Fibroblast of the aortic adventitia (primary cell): Measurements from ENCODE around the gene IQCM. TPM values are rescaled to one million over a fixed set of nuclear protein-coding genes. Genes with fewer than 3 reads are reported as not detected.

Source experiments
- DNase-seq: peaks from one replicate; pipeline ENCODE4 v3.0.0-alpha.2; 2010; ENCODE audit warnings: low read depth
- H3K4me3 ChIP-seq: 2 replicates; pipeline ENCODE4 v1.5.1; 2011; ENCODE audit warnings: low read depth, mild to moderate bottlenecking, control low read depth, low read length, moderate library complexity
- CTCF ChIP-seq: IDR thresholded peaks from 2 replicates; pipeline ENCODE4 v1.5.1; 2011; ENCODE audit warnings: mild to moderate bottlenecking, low read length, control low read depth, inconsistent platforms; ENCODE audit not compliant: insufficient read depth
- total RNA-seq: library from RNA; depleted of rRNA; stranded (reverse); fragments of >200 nt; gene quantifications from 2 replicates; pipeline ENCODE4 v1.2.3, GENCODE V29; 2012; ENCODE audit warnings: low replicate concordance

Gene IQCM
- total RNA-seq, 1 donor, result 0.27 TPM

DNA sequence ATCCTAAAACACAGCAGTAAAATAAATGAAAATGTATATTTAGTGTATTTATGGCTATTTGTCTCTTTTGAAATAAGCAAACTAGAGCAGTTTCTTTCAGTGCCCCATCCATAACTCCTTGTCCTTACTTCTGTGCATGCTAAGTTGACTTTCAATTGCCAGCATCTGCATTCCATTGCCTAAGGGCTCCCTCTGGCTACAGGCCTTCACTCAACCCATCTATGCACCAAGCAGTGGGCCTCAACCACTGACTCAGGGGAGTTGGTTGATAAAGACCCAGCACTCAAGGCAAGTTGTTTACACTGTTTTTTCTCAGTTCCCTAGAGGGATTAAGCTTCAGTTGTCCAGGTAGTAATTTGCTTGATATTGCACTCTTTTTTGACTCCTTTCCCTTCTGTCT lies 265.7 kb downstream of the IQCM start:
- no peak for DNase-seq
- TF ChIP-seq CTCF, result no peak
- H3K4me3 ChIP-seq, result no peak overlapping the region

GRCh38 chr4:149534779-149535178 lies 280.9 kb downstream of the IQCM start:
- H3K4me3 ChIP-seq, result no peak overlapping the region
- DNase-seq, result no peak
- TF ChIP-seq CTCF, result no peak

GRCh38 chr4:149531861-149532260 lies 283.8 kb downstream of the IQCM start:
- H3K4me3 ChIP-seq, result no peak overlapping the region
- DNase-seq, result peak; percentile 16
- no peak for TF ChIP-seq CTCF

DNA sequence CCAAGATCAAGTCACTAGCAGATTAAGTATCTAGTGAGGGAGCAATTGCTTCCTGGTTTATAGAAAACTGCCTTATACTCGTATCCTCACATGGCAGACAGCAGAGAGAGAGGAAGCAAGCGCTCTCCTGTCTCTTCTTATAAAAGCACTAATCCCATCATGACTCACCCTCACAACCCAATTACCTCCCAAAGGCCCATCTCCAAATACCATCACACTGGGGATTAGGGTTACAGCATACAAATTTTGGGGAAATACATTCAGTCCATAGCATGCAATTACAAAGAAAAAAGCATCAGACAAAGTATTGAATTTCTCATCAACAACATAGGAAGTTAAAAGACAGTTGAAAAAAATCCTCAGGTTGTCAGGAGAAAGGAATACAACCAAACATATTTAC lies 292.6 kb downstream of the IQCM start:
- H3K4me3 ChIP-seq, result no peak overlapping the region
- no peak for DNase-seq
- TF ChIP-seq CTCF, result no peak

DNA sequence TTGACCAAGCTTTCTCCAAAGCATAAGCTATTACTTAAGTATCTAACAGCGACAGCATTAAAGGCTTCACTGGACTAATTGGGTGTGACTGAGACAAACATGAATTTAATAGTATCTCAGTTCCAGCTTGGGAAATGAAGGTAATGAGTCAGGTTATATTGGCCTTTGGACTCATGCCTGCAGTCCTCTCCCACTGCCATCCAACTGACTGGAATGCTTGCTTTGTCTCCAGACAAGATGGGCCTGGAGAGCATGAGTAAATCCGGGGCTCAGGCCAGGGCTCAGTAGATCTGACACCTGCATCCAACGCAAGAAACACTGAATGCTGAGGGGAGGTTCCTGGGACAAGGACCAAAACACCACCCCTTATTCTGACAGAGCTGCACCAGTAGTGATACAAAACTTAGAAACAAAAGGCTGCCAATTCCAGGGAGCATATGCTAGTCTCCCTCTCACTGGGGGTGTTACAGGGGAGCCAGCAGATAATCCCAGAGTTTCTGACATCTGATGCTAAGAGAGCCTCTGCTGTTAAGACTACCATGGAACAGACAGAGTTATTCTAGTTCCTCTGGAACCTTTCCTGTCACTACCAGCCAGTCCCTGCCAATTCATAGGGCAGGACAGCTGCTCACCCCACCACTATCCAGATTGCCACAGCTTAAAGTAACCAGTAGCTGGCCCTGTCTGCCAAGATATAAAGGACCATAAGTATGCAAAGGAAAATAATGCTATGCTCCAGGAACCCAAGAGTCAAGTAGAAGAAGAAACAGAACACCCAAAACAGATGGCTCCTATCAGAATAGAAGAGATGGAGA lies 293.8 kb downstream of the IQCM start:
- no peak overlapping the region for H3K4me3 ChIP-seq
- TF ChIP-seq CTCF, result no peak
- peak; percentile 3 for DNase-seq

GRCh38 chr4:149518471-149518870 lies 297.2 kb downstream of the IQCM start:
- no peak for DNase-seq
- no peak for TF ChIP-seq CTCF
- H3K4me3 ChIP-seq, result no peak overlapping the region

- no peak for DNase-seq
- no peak for TF ChIP-seq CTCF
- H3K4me3 ChIP-seq, result no peak overlapping the region
These were observed 302.6 kb downstream of the IQCM start for GRCh38 chr4:149513081-149513480.
